GM21381 (cell line): ENCODE results near the gene STXBP1.

Experiments
- ATAC-seq: cut with Tn5 transposase; IDR thresholded peaks from one replicate; pipeline ENCODE4 v1.9.1; 2021; ENCODE audit warnings: mild to moderate bottlenecking, moderate library complexity; ENCODE audit not compliant: unreplicated experiment

STXBP1 gene

GRCh38 chr9:127711226-127711701, 99.2 kb downstream of the STXBP1 start:
- ATAC-seq, result no peak

- ATAC-seq, result no peak
Observed at GRCh38 chr9:127711831-127712274, 99.8 kb downstream of the STXBP1 start.

GRCh38 chr9:127712371-127712770, 100.3 kb downstream of the STXBP1 start:
- ATAC-seq, result no peak

- ATAC-seq, result no peak
Observed at GRCh38 chr9:127712867-127713266, 100.8 kb downstream of the STXBP1 start.

GRCh38 chr9:127714020-127714750, 102.1 kb downstream of the STXBP1 start:
- ATAC-seq, result no peak

GRCh38 chr9:127714951-127715469, 102.9 kb downstream of the STXBP1 start:
- peak; percentile 7 for ATAC-seq

GRCh38 chr9:127715470-127716337, 103.6 kb downstream of the STXBP1 start, which contains the start of the genes PTRH1 and TTC16:
Gene PTRH1 (minus strand): TSS chr9:127715663. CDS start chr9:127715639, 24 bp downstream.
Gene TTC16 (plus strand): TSS chr9:127716079. CDS start chr9:127716146, 67 bp downstream.
- peak; percentile 94 for ATAC-seq

GRCh38 chr9:127716412-127716811, 104.3 kb downstream of the STXBP1 start:
- no peak for ATAC-seq

- no peak for ATAC-seq
Observed at GRCh38 chr9:127717766-127718165, 105.7 kb downstream of the STXBP1 start.

GRCh38 chr9:127720031-127720864, 108.2 kb downstream of the STXBP1 start:
- no peak for ATAC-seq

- no peak for ATAC-seq
Observed at GRCh38 chr9:127720865-127721227, 108.8 kb downstream of the STXBP1 start.

GRCh38 chr9:127721391-127721821, 109.3 kb downstream of the STXBP1 start:
- ATAC-seq, result no peak

GRCh38 chr9:127722055-127722745, 110.1 kb downstream of the STXBP1 start:
- ATAC-seq, result no peak

GRCh38 chr9:127723013-127723412, 110.9 kb downstream of the STXBP1 start:
- no peak for ATAC-seq

- no peak for ATAC-seq
Observed at GRCh38 chr9:127723444-127723843, 111.4 kb downstream of the STXBP1 start.

GRCh38 chr9:127724012-127724411, 111.9 kb downstream of the STXBP1 start:
- no peak for ATAC-seq

GRCh38 chr9:127726871-127727270, 114.8 kb downstream of the STXBP1 start:
- ATAC-seq, result no peak

- no peak for ATAC-seq
Observed at GRCh38 chr9:127728808-127729207, 116.7 kb downstream of the STXBP1 start.

GRCh38 chr9:127729522-127730256, 117.6 kb downstream of the STXBP1 start:
- no peak for ATAC-seq
